HCT116 (cell line): Measurements from ENCODE around the gene EML3. TPM values are rescaled to one million over a fixed set of nuclear protein-coding genes. Genes with fewer than 3 reads are reported as not detected.
"Not testable (repeated sequence)": the region's sequence is repeated elsewhere in the genome, so short reads cannot be mapped to it uniquely, and the experiment has no call there.

Experiments used
- ATAC-seq: fragments of 200-7000 bp; cut with Tn5 transposase; 2 replicates; pipeline ENCODE4 v1.9.1; 2020; ENCODE audit warnings: mild to moderate bottlenecking, moderate library complexity
- BruUV-seq: library from RNA; stranded (reverse); fragments of 400-500 nt; replicated peaks from 2 replicates; lab custom pipeline; 2021; lab: Mats Ljungman, UMichigan
- CTCF ChIA-PET: fragments of 300-600 bp; sonication (Branson Sonifier 250); formaldehyde crosslinking; loops from one replicate; lab custom pipeline; 2021; ENCODE audit warnings: antibody characterized with exemption; lab: Charles Lee
- POLR2A ChIA-PET: fragments of 300-600, 350-600 bp; sonication (Branson Sonifier 250); formaldehyde crosslinking; loops from one replicate; lab custom pipeline; 2021; ENCODE audit warnings: antibody characterized with exemption; lab: Charles Lee
- RAD21 ChIA-PET, 2 experiments: fragments of 300-600 bp; sonication (Branson Sonifier 250); formaldehyde crosslinking; loops; one replicate each; lab custom pipeline; 2023; ENCODE audit warnings: low total read pairs in 2 of 2; ENCODE audit not compliant: uncharacterized antibody in 2 of 2, unreplicated experiment in 2 of 2, low non-redundant PET in 1 of 2; lab: Charles Lee
- DNase-seq: peaks from one replicate; pipeline ENCODE4 v3.0.0-alpha.2; 2010; ENCODE audit warnings: low read depth, low spot score
- H2AFZ ChIP-seq: fragments of 200-600 bp; shearing (Covaris generic), sonication (generic); 2 replicates; pipeline ENCODE4 v1.6.1; 2017; ENCODE audit warnings: low read depth, mixed run types, mixed read lengths, antibody characterized with exemption, low read length; ENCODE audit not compliant: poor library complexity, severe bottlenecking
- H3K27ac ChIP-seq: 2 replicates; pipeline ENCODE4 v1.5.1; 2012; ENCODE audit warnings: low read depth, low read length
- H3K27me3 ChIP-seq: fragments of 200-600 bp; sonication (generic); 2 replicates; pipeline ENCODE4 v1.6.1; 2016; ENCODE audit warnings: mixed run types, low read length, mixed read lengths; ENCODE audit not compliant: insufficient read depth
- H3K36me3 ChIP-seq, 2 experiments: fragments of 200-500 bp in 1 of 2; fragments of 200-600 bp in 1 of 2; sonication (Bioruptor generic) in 1 of 2; sonication (generic) in 1 of 2; 2 replicates each; pipeline versions ENCODE4 v1.5.1 to v1.6.1; 2014 to 2016; ENCODE audit warnings: low read length in 2 of 2, inconsistent platforms in 1 of 2, mixed read lengths in 1 of 2, mixed run types in 1 of 2; ENCODE audit not compliant: insufficient read depth in 2 of 2, control insufficient read depth in 1 of 2
- H3K4me1 ChIP-seq, 2 experiments: fragments of 200-600 bp in 1 of 2; sonication (generic) in 1 of 2; 2 replicates each; pipeline versions ENCODE4 v1.5.1 to v1.6.1; 2012 to 2017; ENCODE audit warnings: low read length in 2 of 2, inconsistent platforms in 1 of 2, mild to moderate bottlenecking in 1 of 2, mixed read lengths in 1 of 2, mixed run types in 1 of 2, moderate library complexity in 1 of 2; ENCODE audit not compliant: insufficient read depth in 2 of 2, control insufficient read depth in 1 of 2
- H3K4me2 ChIP-seq: fragments of 200-600 bp; sonication (generic); 2 replicates; pipeline ENCODE4 v1.6.1; 2017; ENCODE audit warnings: mixed run types, low read length, mixed read lengths
- H3K4me3 ChIP-seq, 2 experiments: fragments of 200-600 bp in 1 of 2; sonication (generic) in 1 of 2; replicated peaks in 1 of 2; 2 replicates each; pipeline ENCODE4 v1.5.1; 2011 to 2016; ENCODE audit warnings: low read length in 2 of 2, control low read depth in 1 of 2, low read depth in 1 of 2, mild to moderate bottlenecking in 1 of 2, mixed read lengths in 1 of 2, mixed run types in 1 of 2
- H3K79me2 ChIP-seq: fragments of 200-600 bp; sonication (generic); 2 replicates; pipeline ENCODE4 v1.6.1; 2017; ENCODE audit warnings: mild to moderate bottlenecking, mixed run types, low read length, moderate library complexity, mixed read lengths; ENCODE audit not compliant: insufficient read depth
- H3K9ac ChIP-seq: fragments of 200-600 bp; sonication (generic); 2 replicates; pipeline ENCODE4 v1.6.1; 2016; ENCODE audit warnings: low read length, mixed read lengths
- H3K9me2 ChIP-seq: fragments of 200-600 bp; sonication (generic), shearing (Covaris generic); 2 replicates; pipeline ENCODE4 v1.6.1; 2017; ENCODE audit warnings: mixed run types, mild to moderate bottlenecking, moderate library complexity; ENCODE audit not compliant: insufficient read depth
- H3K9me3 ChIP-seq, 2 experiments: fragments of 200-500 bp in 1 of 2; fragments of 200-600 bp in 1 of 2; sonication (Bioruptor generic) in 1 of 2; sonication (generic) in 1 of 2; 2 replicates each; pipeline ENCODE4 v1.6.1; 2014 to 2017; ENCODE audit warnings: low read length in 2 of 2, mixed read lengths in 2 of 2, inconsistent platforms in 1 of 2, low read depth in 1 of 2, mild to moderate bottlenecking in 1 of 2, mixed run types in 1 of 2, moderate library complexity in 1 of 2; ENCODE audit not compliant: control insufficient read depth in 1 of 2, insufficient read depth in 1 of 2
- H4K20me1 ChIP-seq: fragments of 200-600 bp; sonication (generic), shearing (Covaris generic); 2 replicates; pipeline ENCODE4 v1.6.1; 2017; ENCODE audit warnings: mixed run types, mild to moderate bottlenecking, moderate library complexity; ENCODE audit not compliant: insufficient read depth
- POLR2AphosphoS5 ChIP-seq: IDR thresholded peaks from 2 replicates; pipeline ENCODE4 v1.6.1; 2011; ENCODE audit warnings: mild to moderate bottlenecking, low read depth, low read length, moderate library complexity
- SP1 ChIP-seq: IDR thresholded peaks from 2 replicates; pipeline ENCODE4 v1.6.1; 2012; ENCODE audit warnings: low read depth
- intact Hi-C: fragments of 100-400 bp; cut with micrococcal nuclease; formaldehyde crosslinking; loops from 2 replicates; pipeline ENCODE4 v1.10.0; 2022
- total RNA-seq: library from RNA; stranded (reverse); gene quantifications from one replicate; pipeline ENCODE4 v1.2.1, GENCODE V29; 2021; ENCODE audit not compliant: unreplicated experiment
- TF ChIP-seq, protein P1 (sequence below): IDR thresholded peaks from 2 replicates; pipeline ENCODE4 v1.6.1; 2012; ENCODE audit warnings: low read depth
- TF ChIP-seq, protein P2 (sequence below): IDR thresholded peaks from 2 replicates; pipeline ENCODE4 v1.6.1; 2012

The EML3 gene
- total RNA-seq, 1 experiment from 2014 or later: 124 TPM

DNA sequence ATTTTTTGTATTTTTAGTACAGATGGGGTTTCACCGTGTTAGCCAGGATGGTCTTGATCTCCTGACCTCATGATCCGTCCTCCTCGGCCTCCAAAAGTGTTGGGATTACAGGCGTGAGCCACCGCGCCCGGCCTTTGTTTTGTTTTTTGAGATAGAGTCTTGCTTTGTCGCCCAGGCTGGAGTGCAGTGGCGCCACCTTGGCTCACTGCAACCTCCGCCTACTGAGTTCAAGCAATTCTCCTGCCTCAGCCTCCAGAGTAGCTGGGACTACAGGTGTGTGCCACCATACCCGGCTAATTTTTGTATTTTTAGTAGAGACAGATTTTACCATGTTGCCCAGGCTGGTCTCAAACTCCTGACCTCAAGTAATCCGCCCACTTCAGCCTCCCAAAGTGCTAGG is 37.7 kb upstream of the EML3 start:
- H3K27ac ChIP-seq, BruUV-seq, H3K36me3 ChIP-seq, H2AFZ ChIP-seq, ATAC-seq, H3K9me3 ChIP-seq, DNase-seq, H3K9me2 ChIP-seq, H3K9ac ChIP-seq, H4K20me1 ChIP-seq, H3K4me3 ChIP-seq, RAD21 ChIA-PET, H3K4me2 ChIP-seq, H3K27me3 ChIP-seq, CTCF ChIA-PET: not testable (repeated sequence)
- Histone ChIP-seq H3K79me2 (peaks cover 44% of the 10 kb centered on the region), H3K4me1 (peaks cover 9 to 34% of the 10 kb centered on the region in 2 experiments)
- POLR2A ChIA-PET: interaction anchor here (0.9 to 14.1 kb wide), 2 partner anchors 9 to 15 kb away, joined by 3 to 195 read pairs; partner anchors contain the start of genes C11orf98 and CSKMT
- intact Hi-C loops: loop anchor here (5.0 kb wide), 1 partner anchor 58 kb away; the partner anchor contains the start of gene TUT1

DNA sequence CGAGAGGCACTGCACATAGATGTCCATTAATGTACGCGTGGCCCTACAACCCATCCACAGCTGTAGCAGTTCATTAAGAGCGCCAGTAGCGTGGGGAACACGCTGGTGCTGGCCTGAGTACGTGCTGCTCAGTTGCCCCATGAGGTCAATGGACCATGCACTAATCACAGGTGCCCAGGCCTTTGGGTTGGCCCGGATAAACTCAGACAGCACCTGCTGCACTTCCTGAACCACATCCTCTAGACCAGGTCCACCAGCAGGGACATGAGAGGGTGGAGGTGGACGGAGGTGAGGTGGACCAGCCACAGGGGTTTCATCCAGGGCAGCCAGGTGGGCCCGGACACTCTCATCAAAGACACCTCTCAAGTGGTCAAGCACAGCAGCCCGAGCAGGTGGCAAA is 36.9 kb upstream of the EML3 start:
- intact Hi-C loops: loop anchor here (5.0 kb wide), 1 partner anchor 37 kb away; the partner anchor contains the start of genes EML3 and ROM1

More for the DNA sequence above, 36.9 kb upstream of the EML3 start:
- Histone ChIP-seq H3K9me3 (no peaks in the 10 kb centered on the region), H3K4me3 (no peak overlapping the region), H3K36me3 (peaks cover 8 to 9% of the 10 kb centered on the region in 2 experiments; a peak in 3 of 4 replicates), H3K79me2 (peaks cover 52% of the 10 kb centered on the region), H3K4me1 (peaks cover 12 to 39% of the 10 kb centered on the region in 2 experiments), H2AFZ (no peak overlapping the region), H3K9ac (no peak overlapping the region), H3K9me2 (no peaks in the 10 kb centered on the region), H3K27ac (no peak overlapping the region), H3K4me2 (no peak overlapping the region), H3K27me3 (no peaks in the 10 kb centered on the region), H4K20me1 (no peaks in the 10 kb centered on the region)
- ChIA-PET RAD21 (no interaction called here), CTCF (no interaction called here), POLR2A (interaction anchor here (0.9 to 14.1 kb wide), 2 partner anchors 8 to 16 kb away, joined by 3 to 195 read pairs; partner anchors contain the start of genes C11orf98 and CSKMT)
- no peak for ATAC-seq
- no peak for TF ChIP-seq SP1
- TF ChIP-seq, protein P1, sequence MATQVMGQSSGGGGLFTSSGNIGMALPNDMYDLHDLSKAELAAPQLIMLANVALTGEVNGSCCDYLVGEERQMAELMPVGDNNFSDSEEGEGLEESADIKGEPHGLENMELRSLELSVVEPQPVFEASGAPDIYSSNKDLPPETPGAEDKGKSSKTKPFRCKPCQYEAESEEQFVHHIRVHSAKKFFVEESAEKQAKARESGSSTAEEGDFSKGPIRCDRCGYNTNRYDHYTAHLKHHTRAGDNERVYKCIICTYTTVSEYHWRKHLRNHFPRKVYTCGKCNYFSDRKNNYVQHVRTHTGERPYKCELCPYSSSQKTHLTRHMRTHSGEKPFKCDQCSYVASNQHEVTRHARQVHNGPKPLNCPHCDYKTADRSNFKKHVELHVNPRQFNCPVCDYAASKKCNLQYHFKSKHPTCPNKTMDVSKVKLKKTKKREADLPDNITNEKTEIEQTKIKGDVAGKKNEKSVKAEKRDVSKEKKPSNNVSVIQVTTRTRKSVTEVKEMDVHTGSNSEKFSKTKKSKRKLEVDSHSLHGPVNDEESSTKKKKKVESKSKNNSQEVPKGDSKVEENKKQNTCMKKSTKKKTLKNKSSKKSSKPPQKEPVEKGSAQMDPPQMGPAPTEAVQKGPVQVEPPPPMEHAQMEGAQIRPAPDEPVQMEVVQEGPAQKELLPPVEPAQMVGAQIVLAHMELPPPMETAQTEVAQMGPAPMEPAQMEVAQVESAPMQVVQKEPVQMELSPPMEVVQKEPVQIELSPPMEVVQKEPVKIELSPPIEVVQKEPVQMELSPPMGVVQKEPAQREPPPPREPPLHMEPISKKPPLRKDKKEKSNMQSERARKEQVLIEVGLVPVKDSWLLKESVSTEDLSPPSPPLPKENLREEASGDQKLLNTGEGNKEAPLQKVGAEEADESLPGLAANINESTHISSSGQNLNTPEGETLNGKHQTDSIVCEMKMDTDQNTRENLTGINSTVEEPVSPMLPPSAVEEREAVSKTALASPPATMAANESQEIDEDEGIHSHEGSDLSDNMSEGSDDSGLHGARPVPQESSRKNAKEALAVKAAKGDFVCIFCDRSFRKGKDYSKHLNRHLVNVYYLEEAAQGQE: no peak
- TF ChIP-seq, protein P2, sequence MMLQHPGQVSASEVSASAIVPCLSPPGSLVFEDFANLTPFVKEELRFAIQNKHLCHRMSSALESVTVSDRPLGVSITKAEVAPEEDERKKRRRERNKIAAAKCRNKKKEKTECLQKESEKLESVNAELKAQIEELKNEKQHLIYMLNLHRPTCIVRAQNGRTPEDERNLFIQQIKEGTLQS: no peak
- no peak for TF ChIP-seq POLR2AphosphoS5
- BruUV-seq: no TSS peak
- DNase-seq: no peak
